BLaER1 (cell line): Measurements from ENCODE around the gene PPARG.

Experiments
- H3K27ac ChIP-seq: shearing (Covaris generic); formaldehyde crosslinking; 2 replicates; pipeline ENCODE4 v1.8.1; 2022
- H3K27me3 ChIP-seq: shearing (Covaris generic); formaldehyde crosslinking; 2 replicates; pipeline ENCODE4 v1.8.1; 2022
- H3K36me3 ChIP-seq: shearing (Covaris generic); formaldehyde crosslinking; 2 replicates; pipeline ENCODE4 v1.8.1; 2022
- H3K4me1 ChIP-seq: shearing (Covaris generic); formaldehyde crosslinking; 2 replicates; pipeline ENCODE4 v1.8.1; 2022
- H3K4me2 ChIP-seq: shearing (Covaris generic); formaldehyde crosslinking; 2 replicates; pipeline ENCODE4 v1.8.1; 2022
- H3K4me3 ChIP-seq: shearing (Covaris generic); formaldehyde crosslinking; 2 replicates; pipeline ENCODE4 v1.8.1; 2022
- H3K9ac ChIP-seq: shearing (Covaris generic); formaldehyde crosslinking; 2 replicates; pipeline ENCODE4 v1.8.1; 2022
- H3K9me3 ChIP-seq: shearing (Covaris generic); formaldehyde crosslinking; 2 replicates; pipeline ENCODE4 v1.8.1; 2022
- H4K20me1 ChIP-seq: shearing (Covaris generic); formaldehyde crosslinking; 2 replicates; pipeline ENCODE4 v1.8.1; 2022
- Cebpa-rat ChIP-seq: shearing (Covaris generic); IDR thresholded peaks from 2 replicates; pipeline ENCODE4 v1.8.1; 2022

The PPARG gene

DNA sequence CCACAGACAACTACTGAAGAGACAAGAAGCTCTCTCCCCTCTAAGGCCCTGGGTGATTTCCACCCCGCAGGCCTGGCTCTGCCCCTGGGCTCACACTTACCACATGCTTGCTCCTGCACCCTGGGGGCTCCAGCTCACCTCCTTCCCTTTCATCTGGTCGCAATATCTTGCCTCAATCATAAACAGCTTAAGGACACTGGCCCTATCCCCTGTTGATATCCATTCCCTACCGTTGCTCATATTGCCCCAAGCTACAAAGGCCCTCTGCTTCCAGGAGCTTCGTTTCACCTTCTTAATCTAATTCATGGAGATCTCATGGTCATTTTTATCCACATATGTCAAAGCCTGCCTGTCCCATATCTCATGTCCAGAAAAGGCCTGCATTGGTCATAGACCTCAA is 149.4 kb downstream of the PPARG start:
- Histone ChIP-seq H3K4me1 (no peaks in the 10 kb centered on the region), H3K4me2 (no peak overlapping the region), H3K36me3 (no peaks in the 10 kb centered on the region), H3K9ac (no peak overlapping the region), H3K4me3 (no peak overlapping the region), H3K27me3 (no peaks in the 10 kb centered on the region), H4K20me1 (no peaks in the 10 kb centered on the region), H3K27ac (no peak overlapping the region), H3K9me3 (no peaks in the 10 kb centered on the region)
- TF ChIP-seq Cebpa-rat: no peak

DNA sequence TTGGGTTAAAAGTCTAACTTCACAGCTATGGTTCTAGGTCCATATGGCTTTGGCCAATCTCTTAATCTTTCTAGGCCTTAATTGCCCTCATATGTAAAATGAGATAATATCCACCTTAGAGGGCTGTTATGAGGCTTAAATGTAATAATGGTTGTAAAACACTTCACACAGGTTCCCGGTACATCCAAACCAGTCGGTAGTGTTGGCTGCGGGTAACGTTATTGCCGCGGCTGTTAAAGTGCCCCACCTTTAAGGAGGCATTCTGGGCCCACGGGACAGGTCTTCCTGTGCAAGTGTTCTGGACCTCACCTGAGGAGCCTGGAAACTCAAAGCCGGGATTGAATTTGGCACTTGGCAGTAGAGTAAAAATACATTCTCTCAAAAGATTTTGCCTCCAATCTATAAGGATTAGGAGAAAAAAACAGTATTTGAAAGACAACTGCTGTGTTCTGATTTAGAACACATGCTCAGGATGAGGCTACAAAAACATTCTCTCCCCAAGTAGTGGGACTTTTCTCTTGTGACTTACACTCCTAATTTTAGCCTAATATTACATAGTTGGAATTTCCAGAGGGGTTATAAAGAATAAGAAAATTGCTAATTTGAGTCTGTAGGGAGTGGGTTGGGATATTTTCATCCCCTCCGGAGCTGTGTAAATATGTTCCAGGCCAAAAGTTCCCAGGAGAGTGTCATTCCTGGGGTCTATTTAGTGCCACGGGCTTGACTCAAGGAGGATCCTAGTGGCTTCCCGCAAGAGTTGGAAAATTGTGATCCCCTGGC is 150.5 kb downstream of the PPARG start:
- no peaks in the 10 kb centered on the region for H3K9me3 ChIP-seq
- no peak overlapping the region for H3K4me3 ChIP-seq
- H3K9ac ChIP-seq: no peak overlapping the region
- no peak overlapping the region for H3K27ac ChIP-seq
- no peaks in the 10 kb centered on the region for H3K36me3 ChIP-seq
- no peaks in the 10 kb centered on the region for H4K20me1 ChIP-seq
- H3K4me2 ChIP-seq: no peak overlapping the region
- no peak for TF ChIP-seq Cebpa-rat
- H3K4me1 ChIP-seq: no peaks in the 10 kb centered on the region
- H3K27me3 ChIP-seq: no peaks in the 10 kb centered on the region

DNA sequence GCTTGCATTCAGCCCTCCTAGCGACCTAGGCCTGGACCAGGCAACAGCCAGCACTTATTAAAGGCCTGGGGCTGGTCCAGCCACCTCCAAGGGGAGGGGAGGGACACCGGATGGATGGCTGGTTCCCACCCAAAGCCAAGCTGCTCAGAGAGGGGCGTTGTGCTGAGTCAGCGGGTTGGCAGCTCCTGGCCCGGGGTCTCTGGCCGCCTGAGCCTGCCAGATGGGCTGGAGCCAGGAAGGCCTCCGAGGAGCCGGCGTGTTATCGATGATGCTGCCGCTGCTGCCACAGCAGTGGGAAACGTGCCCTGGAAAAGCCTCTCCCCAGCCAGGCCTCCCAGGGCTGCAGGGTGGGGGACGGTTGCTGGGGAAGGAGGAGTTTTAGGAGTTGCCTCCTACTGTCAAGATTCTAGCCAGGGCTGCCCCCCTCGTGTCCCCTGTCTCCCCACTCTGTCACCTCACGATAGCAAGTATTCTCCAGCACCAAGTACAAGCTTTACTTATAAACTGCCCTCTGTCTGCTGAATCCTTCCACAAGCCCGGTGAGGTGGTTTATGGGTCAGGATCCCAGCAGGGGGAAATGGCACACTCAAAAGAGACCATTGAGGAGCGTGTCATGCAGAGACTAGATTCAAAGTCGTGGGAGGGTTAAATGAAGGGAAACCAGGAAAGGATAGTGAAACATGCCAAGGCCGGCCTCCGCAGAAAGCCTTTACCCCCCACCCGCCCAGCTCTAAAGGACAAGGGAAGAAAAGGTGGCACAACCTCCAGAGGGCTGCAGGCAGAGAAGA is 152.3 kb downstream of the PPARG start:
- no peak overlapping the region for H3K4me2 ChIP-seq
- H3K4me1 ChIP-seq: no peaks in the 10 kb centered on the region
- no peaks in the 10 kb centered on the region for H3K36me3 ChIP-seq
- H3K9me3 ChIP-seq: no peaks in the 10 kb centered on the region
- TF ChIP-seq Cebpa-rat: no peak
- H3K27me3 ChIP-seq: no peaks in the 10 kb centered on the region
- no peak overlapping the region for H3K27ac ChIP-seq
- no peak overlapping the region for H3K4me3 ChIP-seq
- H4K20me1 ChIP-seq: no peaks in the 10 kb centered on the region
- no peak overlapping the region for H3K9ac ChIP-seq

DNA sequence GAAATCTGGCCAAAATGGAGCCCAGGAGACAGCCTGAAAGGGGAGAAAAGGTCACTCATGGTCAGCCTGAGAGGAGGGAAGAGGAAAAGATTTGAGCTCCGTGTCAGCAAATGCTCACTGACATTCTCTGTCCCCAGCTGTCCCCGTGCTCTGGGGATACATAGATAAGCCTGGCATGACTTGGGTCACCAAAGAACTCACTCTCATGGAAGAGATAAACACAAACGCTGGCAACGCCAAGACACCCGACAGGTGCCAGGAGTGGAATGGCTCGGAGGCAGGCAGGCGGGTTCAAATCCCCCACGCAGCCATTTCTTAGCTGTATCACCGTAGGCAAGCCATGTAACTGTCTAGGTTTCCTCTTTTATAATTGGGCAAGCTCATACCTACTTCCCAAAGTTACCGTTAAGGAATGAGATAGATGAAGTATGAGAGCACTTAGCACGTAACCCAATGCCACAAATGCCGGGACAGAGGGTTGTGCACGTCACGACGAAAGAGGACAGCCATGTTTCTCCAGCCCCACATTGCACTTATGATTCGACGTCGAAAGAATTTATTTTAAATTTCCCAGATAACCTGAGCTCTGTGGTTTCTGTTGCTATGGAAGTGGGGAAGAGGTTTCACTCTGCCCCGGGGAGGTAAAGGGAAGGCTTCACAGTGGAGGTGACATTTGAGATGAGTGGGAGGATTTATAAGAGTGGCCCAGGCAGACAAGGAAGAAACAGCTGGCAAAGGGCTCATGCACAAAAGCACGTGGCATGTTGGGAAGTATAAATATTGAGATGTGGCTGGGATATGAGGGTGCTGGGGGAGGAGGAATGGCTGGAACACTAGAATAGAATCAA is 154.0 kb downstream of the PPARG start:
- H3K9ac ChIP-seq: no peak overlapping the region
- no peaks in the 10 kb centered on the region for H3K27me3 ChIP-seq
- no peaks in the 10 kb centered on the region for H3K4me1 ChIP-seq
- H4K20me1 ChIP-seq: no peaks in the 10 kb centered on the region
- no peak overlapping the region for H3K27ac ChIP-seq
- H3K4me2 ChIP-seq: no peak overlapping the region
- H3K9me3 ChIP-seq: no peaks in the 10 kb centered on the region
- no peak overlapping the region for H3K4me3 ChIP-seq
- no peak for TF ChIP-seq Cebpa-rat
- H3K36me3 ChIP-seq: no peaks in the 10 kb centered on the region

DNA sequence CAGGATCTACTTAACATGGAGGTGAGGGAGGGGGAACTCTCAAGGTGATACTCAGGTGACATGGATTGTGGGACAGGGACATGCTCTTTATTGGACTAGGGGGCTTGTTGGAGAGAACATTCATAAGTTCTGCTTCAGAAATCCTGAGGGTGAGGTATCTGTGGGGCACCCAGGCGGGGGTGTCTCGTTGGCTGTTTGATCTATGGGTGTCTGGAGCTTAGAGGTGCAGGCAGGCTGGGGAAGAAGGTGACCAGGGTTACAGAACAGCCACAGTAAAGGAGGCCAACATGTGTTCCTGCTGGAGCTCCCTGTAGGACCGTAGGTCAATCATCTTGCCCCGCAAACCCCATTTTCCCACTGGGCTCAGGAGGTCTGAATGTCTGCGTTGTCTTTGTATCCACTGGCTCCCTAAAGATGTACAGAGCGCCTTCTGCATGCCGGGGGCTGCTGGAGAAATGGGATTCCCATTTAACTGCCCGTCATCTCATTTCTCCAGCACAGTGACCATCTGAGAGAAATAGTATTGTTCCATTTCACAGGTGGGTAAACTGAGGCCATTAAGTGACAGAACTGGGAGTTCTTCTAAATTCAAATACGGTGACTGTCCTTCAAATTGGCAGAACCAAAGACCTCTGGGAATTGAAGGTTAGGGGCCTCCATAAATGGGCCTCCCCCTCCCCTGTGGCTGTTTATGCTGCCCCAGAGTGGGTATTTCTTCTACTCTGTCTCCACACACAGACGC is 155.1 kb downstream of the PPARG start:
- H3K4me1 ChIP-seq: no peaks in the 10 kb centered on the region
- H4K20me1 ChIP-seq: no peaks in the 10 kb centered on the region
- H3K27me3 ChIP-seq: no peaks in the 10 kb centered on the region
- H3K4me3 ChIP-seq: no peak overlapping the region
- no peak overlapping the region for H3K4me2 ChIP-seq
- no peak overlapping the region for H3K27ac ChIP-seq
- no peak for TF ChIP-seq Cebpa-rat
- H3K9ac ChIP-seq: no peak overlapping the region
- H3K9me3 ChIP-seq: no peaks in the 10 kb centered on the region
- no peaks in the 10 kb centered on the region for H3K36me3 ChIP-seq

DNA sequence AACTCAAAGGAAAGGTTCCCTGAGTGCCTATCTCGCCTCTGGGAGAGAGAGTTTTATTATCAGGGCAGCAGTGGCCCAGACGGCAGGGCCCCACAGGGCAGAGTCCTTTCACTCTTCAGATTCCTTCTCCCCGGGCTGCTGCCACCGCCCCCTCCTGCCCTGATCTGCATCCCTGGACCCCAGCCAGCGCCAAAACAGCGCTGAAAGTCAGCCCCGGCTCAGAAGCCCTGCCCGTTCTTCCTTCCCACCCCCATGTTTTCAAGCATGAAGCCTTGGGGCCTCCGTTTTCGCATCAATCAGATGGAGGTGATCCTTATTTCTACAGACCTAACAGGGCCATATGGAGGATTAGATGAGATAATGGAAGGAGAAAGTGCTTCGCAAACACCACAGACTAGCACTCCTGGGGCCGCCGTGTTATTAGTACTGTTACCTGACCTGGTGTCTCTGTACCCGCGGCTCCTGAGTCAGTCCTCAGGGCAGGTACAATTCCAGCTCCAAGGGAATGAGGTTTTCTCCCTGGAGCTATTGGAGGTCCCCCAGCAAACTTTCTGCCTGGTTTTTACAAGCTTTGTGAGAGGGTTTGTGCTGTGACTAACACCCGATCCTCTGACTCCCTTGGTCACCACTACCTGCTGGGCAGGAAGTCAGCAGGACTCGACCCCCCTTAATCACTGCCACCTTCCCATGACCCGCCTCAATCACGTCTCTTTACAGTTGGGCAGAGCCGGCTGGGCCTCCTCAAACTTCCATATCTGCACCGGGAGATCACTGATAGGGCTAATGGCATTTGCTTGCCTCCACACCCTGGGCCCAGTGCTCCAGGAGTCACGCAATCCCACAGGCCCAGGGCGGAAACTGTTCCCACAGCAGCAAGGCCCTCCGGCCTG is 156.0 kb downstream of the PPARG start:
- Histone ChIP-seq H3K4me1 (no peaks in the 10 kb centered on the region), H4K20me1 (no peaks in the 10 kb centered on the region), H3K36me3 (no peaks in the 10 kb centered on the region), H3K4me2 (no peak overlapping the region), H3K27ac (no peak overlapping the region), H3K4me3 (no peak overlapping the region), H3K27me3 (no peaks in the 10 kb centered on the region), H3K9ac (no peak overlapping the region), H3K9me3 (no peaks in the 10 kb centered on the region)
- no peak for TF ChIP-seq Cebpa-rat

DNA sequence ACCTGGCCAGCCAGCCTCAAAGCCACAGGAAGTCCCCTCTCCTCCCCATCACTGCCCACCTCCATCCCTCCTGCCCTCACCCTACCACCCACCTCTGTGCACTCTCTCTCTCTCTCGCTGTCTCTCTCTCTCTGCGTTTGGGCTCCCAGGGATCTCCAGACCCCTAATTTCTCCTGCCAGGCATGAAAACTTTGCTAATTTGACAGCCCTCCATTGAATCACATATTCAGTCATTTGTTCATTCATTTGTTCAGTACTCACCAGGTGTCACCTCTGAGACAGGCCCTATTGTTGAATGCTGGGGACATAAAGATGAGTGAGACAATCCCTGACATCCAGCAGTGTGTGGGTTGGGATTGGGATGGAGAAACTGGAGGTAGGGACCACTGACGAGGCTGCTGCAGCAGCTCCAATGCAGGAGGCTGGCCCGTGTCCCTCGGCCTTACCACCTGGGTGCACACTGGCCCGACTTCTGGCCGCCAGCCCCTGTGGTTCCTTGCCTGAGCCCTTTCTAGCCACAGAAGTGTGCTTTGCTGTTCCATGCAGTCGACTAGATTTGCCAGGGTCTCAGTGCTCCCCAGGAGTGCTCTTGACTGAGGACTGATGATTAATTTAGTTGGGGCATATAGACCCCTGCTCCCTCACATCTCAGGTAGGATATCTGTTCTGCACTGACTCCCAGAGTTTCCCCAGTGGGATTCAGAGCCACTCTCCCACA is 156.8 kb downstream of the PPARG start:
- Histone ChIP-seq H3K27me3 (no peaks in the 10 kb centered on the region), H3K36me3 (no peaks in the 10 kb centered on the region), H4K20me1 (no peaks in the 10 kb centered on the region), H3K9ac (no peak overlapping the region), H3K27ac (no peak overlapping the region), H3K4me2 (no peak overlapping the region), H3K9me3 (no peaks in the 10 kb centered on the region), H3K4me1 (no peaks in the 10 kb centered on the region), H3K4me3 (no peak overlapping the region)
- no peak for TF ChIP-seq Cebpa-rat

DNA sequence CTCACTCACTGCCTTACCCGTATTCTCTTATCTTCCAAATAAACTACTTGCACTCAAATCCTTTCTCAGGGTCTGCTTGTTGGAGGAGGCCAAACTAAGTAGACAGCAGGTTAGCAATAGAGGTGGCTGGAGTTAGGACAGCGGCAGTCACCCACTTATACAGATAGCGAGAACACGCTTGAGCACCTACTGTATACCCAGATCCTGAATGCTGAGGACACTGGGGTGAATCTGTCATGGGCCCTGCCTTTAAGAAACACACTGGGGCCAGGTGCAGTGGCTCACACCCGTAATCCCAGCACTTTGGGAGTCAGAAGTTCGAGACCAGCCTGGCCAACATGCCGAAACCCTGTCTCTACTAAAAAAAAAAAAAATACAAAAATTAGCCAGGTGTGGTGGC is 157.4 kb downstream of the PPARG start:
- H3K4me1 ChIP-seq: no peaks in the 10 kb centered on the region
- H3K4me2 ChIP-seq: no peak overlapping the region

More for the DNA sequence above, 157.4 kb downstream of the PPARG start:
- H4K20me1 ChIP-seq: no peaks in the 10 kb centered on the region
- TF ChIP-seq Cebpa-rat: no peak
- H3K9me3 ChIP-seq: no peaks in the 10 kb centered on the region
- H3K27me3 ChIP-seq: no peaks in the 10 kb centered on the region
- no peak overlapping the region for H3K27ac ChIP-seq
- no peaks in the 10 kb centered on the region for H3K36me3 ChIP-seq
- H3K9ac ChIP-seq: no peak overlapping the region
- no peak overlapping the region for H3K4me3 ChIP-seq
